K562 (cell line): ENCODE measurements around the gene SLC4A11. TPM values are rescaled to one million over a fixed set of nuclear protein-coding genes. Genes with fewer than 3 reads are reported as not detected.

Source experiments
- MEF2D ChIP-seq: conservative IDR thresholded peaks from 2 replicates; pipeline ENCODE4 v1.6.1; 2016; ENCODE audit warnings: low read depth, missing genetic modification characterization, missing compliant biosample characterization
- NELFE ChIP-seq: IDR thresholded peaks from 2 replicates; pipeline ENCODE4 v1.6.1; 2011; ENCODE audit warnings: mild to moderate bottlenecking; ENCODE audit not compliant: insufficient read depth, insufficient read length
- polyA plus RNA-seq, 8 experiments: library from polyadenylated mRNA; depleted of rRNA in 4 of 8; stranded (reverse) in 5 of 8; unstranded in 3 of 8; fragments of >200 nt; fragmentation: Nextera tagmentation in 2 of 8; fragmentation: Illumina TruSeq in 1 of 8; extraction: Ambion mirVana in 2 of 8; extraction: Trizol in 1 of 8; gene quantifications; 2 replicates each; pipeline versions ENCODE4 v1.2.1 to v1.2.3, GENCODE V29; 2011 to 2014; ENCODE audit warnings: inconsistent platforms in 1 of 8, missing spikeins in 1 of 8
- total RNA-seq, 7 experiments: library from RNA; depleted of rRNA in 6 of 7; stranded (reverse); fragments of >200 nt in 6 of 7; fragmentation: Illumina TruSeq in 2 of 7; extraction: Trizol in 2 of 7; gene quantifications; 2 replicates each; pipeline versions ENCODE4 v1.2.1 to v1.2.3, GENCODE V29; 2011 to 2021; ENCODE audit warnings: low replicate concordance in 1 of 7
- TF ChIP-seq, protein P1 (sequence below), 2 experiments: IDR thresholded peaks in 1 of 2; conservative IDR thresholded peaks in 1 of 2; 2 replicates each; pipeline ENCODE4 v1.6.1; 2016; ENCODE audit warnings: low read depth in 2 of 2, mild to moderate bottlenecking in 1 of 2, missing compliant biosample characterization in 1 of 2, missing genetic modification characterization in 1 of 2, moderate library complexity in 1 of 2
- TF ChIP-seq, protein P2 (sequence below): fragments of 200-600 bp; sonication (generic); IDR thresholded peaks from one replicate; pipeline ENCODE4 v1.6.1; 2012; ENCODE audit warnings: mild to moderate bottlenecking, low read depth, low read length, inconsistent platforms

Gene SLC4A11
- total and polyA plus RNA-seq, 9 of the 15 experiments (the other 6 are each of a cell fraction or from before 2014, with no cell fraction given), result 0.10 to 2.0 (median 0.20) TPM

DNA sequence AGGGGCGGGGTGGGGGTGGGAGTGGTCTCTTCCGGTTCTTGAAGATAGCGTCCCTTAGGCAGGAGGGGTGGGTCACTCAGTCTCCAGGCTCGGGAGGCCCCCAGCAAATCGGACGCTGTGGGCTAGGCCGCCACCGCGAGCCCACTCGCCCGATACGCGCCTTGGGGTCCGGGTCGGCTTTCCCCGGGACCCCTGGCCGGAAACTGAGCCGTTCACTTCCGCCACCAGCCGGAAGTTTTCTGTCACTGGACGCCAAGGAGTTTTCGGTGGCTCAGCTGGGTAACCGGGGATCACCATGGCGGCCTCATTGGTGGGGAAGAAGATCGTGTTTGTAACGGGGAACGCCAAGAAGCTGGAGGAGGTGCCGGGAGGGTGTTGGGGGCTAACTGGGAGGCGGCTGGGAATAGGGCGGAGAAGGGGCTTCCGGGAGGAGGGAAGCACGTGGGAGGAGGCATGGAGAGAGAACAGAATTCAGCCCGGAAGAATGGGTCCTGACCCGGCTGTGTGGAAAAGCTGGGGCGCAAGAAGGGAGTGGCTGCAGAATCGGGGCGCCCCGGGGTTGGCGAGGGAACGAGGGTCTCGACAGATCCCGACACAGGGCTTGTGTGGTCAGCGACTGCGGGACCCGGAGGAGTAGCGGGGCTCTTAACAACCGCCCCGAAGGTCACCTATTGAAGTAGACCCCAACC is 29.6 kb downstream of the SLC4A11 start, which contains the start of gene ITPA (continued):
- TF ChIP-seq, protein P1, sequence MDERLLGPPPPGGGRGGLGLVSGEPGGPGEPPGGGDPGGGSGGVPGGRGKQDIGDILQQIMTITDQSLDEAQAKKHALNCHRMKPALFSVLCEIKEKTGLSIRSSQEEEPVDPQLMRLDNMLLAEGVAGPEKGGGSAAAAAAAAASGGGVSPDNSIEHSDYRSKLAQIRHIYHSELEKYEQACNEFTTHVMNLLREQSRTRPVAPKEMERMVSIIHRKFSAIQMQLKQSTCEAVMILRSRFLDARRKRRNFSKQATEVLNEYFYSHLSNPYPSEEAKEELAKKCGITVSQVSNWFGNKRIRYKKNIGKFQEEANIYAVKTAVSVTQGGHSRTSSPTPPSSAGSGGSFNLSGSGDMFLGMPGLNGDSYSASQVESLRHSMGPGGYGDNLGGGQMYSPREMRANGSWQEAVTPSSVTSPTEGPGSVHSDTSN (CRISPR knock-in tag; IDR thresholded peaks at IDR 0.05; ENCODE audit: low read depth), result no peak
- TF ChIP-seq, protein P1 (tag; conservative IDR thresholded peaks at IDR 0.05; ENCODE audit: low read depth), result no peak
- TF ChIP-seq NELFE (no peak), MEF2D (no peak)
- TF ChIP-seq, protein P2, sequence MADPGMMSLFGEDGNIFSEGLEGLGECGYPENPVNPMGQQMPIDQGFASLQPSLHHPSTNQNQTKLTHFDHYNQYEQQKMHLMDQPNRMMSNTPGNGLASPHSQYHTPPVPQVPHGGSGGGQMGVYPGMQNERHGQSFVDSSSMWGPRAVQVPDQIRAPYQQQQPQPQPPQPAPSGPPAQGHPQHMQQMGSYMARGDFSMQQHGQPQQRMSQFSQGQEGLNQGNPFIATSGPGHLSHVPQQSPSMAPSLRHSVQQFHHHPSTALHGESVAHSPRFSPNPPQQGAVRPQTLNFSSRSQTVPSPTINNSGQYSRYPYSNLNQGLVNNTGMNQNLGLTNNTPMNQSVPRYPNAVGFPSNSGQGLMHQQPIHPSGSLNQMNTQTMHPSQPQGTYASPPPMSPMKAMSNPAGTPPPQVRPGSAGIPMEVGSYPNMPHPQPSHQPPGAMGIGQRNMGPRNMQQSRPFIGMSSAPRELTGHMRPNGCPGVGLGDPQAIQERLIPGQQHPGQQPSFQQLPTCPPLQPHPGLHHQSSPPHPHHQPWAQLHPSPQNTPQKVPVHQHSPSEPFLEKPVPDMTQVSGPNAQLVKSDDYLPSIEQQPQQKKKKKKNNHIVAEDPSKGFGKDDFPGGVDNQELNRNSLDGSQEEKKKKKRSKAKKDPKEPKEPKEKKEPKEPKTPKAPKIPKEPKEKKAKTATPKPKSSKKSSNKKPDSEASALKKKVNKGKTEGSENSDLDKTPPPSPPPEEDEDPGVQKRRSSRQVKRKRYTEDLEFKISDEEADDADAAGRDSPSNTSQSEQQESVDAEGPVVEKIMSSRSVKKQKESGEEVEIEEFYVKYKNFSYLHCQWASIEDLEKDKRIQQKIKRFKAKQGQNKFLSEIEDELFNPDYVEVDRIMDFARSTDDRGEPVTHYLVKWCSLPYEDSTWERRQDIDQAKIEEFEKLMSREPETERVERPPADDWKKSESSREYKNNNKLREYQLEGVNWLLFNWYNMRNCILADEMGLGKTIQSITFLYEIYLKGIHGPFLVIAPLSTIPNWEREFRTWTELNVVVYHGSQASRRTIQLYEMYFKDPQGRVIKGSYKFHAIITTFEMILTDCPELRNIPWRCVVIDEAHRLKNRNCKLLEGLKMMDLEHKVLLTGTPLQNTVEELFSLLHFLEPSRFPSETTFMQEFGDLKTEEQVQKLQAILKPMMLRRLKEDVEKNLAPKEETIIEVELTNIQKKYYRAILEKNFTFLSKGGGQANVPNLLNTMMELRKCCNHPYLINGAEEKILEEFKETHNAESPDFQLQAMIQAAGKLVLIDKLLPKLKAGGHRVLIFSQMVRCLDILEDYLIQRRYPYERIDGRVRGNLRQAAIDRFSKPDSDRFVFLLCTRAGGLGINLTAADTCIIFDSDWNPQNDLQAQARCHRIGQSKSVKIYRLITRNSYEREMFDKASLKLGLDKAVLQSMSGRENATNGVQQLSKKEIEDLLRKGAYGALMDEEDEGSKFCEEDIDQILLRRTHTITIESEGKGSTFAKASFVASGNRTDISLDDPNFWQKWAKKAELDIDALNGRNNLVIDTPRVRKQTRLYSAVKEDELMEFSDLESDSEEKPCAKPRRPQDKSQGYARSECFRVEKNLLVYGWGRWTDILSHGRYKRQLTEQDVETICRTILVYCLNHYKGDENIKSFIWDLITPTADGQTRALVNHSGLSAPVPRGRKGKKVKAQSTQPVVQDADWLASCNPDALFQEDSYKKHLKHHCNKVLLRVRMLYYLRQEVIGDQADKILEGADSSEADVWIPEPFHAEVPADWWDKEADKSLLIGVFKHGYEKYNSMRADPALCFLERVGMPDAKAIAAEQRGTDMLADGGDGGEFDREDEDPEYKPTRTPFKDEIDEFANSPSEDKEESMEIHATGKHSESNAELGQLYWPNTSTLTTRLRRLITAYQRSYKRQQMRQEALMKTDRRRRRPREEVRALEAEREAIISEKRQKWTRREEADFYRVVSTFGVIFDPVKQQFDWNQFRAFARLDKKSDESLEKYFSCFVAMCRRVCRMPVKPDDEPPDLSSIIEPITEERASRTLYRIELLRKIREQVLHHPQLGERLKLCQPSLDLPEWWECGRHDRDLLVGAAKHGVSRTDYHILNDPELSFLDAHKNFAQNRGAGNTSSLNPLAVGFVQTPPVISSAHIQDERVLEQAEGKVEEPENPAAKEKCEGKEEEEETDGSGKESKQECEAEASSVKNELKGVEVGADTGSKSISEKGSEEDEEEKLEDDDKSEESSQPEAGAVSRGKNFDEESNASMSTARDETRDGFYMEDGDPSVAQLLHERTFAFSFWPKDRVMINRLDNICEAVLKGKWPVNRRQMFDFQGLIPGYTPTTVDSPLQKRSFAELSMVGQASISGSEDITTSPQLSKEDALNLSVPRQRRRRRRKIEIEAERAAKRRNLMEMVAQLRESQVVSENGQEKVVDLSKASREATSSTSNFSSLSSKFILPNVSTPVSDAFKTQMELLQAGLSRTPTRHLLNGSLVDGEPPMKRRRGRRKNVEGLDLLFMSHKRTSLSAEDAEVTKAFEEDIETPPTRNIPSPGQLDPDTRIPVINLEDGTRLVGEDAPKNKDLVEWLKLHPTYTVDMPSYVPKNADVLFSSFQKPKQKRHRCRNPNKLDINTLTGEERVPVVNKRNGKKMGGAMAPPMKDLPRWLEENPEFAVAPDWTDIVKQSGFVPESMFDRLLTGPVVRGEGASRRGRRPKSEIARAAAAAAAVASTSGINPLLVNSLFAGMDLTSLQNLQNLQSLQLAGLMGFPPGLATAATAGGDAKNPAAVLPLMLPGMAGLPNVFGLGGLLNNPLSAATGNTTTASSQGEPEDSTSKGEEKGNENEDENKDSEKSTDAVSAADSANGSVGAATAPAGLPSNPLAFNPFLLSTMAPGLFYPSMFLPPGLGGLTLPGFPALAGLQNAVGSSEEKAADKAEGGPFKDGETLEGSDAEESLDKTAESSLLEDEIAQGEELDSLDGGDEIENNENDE, result no peak
